ENCODE results near the gene LIPC.

LIPC gene

DNA sequence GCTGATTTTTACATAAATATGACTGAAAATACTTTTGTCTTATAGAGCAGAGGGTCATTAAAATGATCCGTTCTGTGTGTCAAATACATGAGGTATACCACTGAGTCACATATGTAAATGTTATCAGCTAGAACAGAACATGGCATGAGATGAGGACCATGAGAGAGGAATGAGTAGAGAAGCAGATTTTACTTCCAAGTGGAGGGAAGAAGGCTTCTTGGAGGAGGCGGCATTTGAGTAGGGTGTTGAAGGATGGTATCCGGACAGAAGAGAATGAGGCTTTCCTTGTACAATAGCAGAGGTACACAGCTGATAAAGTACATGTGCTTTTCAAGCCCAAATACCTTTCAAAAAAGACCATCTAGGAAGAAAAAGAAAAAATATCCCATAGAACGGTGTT, 4.8 kb downstream of the LIPC start:
- no peak for DNase-seq (ENCODE audit: low spot score)

GRCh38 chr15:58437531-58438105, 5.8 kb downstream of the LIPC start:
- no peak for DNase-seq (ENCODE audit: low spot score)

GRCh38 chr15:58438111-58438510, 6.3 kb downstream of the LIPC start:
- DNase-seq (ENCODE audit: low spot score) = no peak

DNA sequence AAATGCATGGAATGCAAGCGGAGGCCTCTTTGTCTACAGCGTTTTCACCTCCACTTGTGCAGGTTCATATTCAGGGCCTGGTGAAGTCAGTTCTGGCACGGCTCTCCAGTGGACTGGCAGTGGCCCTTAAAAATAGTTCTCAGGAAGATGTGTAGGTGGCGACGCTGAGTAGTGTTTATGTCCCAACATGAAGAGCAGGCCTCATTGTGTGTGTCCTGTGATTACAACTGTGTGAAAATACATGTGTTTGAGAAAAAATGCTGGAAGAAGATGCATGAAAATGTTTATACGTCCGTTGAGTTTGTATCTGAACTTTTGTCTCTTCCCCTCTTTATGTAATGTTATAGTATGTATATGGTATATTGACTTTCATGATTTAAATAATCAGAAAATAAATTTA, 7.2 kb downstream of the LIPC start:
- no peak for DNase-seq (ENCODE audit: low spot score)

GRCh38 chr15:58440158-58440910, 8.5 kb downstream of the LIPC start:
- peak; percentile 25 for DNase-seq (ENCODE audit: low spot score)

DNA sequence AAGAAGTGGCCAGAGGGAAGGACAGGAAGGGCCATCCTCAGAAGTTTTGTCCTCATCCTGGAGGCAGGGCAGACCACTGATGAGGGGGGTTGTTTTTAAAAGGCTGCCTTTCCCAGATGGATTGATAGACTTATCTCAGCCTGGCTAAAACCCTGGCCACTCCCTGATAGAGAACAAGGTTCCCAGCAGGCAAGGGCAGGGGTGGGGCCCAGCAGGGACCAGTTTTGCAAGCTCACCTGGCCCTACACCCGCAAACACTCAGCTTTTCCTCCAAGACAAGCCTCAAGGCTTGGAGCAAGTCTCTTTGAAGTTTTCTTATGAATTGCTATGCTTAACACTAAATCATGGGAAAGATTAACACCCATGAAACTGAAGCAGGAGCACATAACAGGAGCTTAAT, 9.1 kb downstream of the LIPC start:
- DNase-seq (ENCODE audit: low spot score) = no peak

GRCh38 chr15:58441376-58442070, 9.7 kb downstream of the LIPC start:
- no peak for DNase-seq (ENCODE audit: low spot score)

GRCh38 chr15:58442122-58442521, 10.3 kb downstream of the LIPC start:
- DNase-seq (ENCODE audit: low spot score) = no peak

DNA sequence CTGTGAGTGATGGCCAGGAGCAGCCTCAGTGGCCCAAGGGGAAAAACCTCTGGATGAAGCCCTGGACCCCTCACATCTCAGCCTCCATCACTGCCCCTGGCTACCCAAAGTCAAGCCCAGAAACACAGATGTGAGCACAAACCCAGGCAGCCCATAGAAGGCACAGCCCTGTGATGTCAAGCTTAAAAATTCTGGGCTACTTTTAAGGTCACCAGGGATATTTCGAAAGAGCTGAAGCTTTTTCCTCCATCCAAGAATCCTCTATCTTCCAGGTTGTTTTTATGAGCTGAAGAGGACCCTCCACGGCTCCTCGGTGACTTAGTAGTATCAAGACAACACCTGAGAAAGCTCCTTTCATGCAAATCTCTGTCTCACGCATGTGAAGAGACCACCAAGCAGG, 11.5 kb downstream of the LIPC start:
- no peak for DNase-seq (ENCODE audit: low spot score)

- DNase-seq (ENCODE audit: low spot score) = no peak
These were observed 12.3 kb downstream of the LIPC start for GRCh38 chr15:58444056-58444455.

- DNase-seq (ENCODE audit: low spot score) = no peak
These were observed 13.0 kb downstream of the LIPC start for GRCh38 chr15:58444658-58445332.

DNA sequence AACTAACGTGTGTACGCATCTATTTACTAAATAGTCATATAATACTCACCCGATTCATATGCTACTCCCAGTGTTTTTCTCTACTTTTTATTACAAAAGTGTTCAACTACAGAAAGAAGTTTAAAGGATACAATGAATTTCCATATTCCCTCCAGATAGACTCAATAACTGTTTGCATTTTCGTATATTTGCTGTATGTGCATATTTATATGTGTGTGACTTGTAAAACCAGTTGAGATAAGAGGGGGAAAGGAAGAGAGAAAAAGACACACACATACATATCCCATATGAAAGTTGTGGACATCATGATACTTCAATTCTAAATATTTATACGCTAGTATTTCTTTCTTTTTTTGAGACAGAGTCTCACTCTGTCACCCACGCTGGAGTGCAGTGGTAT, 14.1 kb downstream of the LIPC start:
- no peak for DNase-seq (ENCODE audit: low spot score)

DNA sequence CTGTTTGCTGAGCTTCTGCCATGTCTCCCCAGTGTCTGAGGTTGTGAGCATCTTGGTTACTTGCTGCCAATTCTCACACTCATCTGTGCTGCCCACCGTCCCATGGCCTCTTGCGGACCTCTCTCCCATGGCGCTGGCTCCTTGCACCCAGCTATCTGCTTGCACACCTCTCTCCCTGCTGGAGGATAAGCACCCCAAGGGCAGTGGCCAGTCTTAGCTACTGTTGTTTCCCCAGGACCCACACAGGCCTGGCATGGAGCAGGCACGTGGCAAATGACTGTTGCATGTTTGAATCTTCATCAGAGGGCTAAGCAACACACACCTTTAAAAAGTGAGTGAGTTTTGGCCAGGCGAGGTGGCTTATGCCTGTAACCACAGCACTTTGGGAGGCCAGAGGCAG, 14.7 kb downstream of the LIPC start:
- no peak for DNase-seq (ENCODE audit: low spot score)

DNA sequence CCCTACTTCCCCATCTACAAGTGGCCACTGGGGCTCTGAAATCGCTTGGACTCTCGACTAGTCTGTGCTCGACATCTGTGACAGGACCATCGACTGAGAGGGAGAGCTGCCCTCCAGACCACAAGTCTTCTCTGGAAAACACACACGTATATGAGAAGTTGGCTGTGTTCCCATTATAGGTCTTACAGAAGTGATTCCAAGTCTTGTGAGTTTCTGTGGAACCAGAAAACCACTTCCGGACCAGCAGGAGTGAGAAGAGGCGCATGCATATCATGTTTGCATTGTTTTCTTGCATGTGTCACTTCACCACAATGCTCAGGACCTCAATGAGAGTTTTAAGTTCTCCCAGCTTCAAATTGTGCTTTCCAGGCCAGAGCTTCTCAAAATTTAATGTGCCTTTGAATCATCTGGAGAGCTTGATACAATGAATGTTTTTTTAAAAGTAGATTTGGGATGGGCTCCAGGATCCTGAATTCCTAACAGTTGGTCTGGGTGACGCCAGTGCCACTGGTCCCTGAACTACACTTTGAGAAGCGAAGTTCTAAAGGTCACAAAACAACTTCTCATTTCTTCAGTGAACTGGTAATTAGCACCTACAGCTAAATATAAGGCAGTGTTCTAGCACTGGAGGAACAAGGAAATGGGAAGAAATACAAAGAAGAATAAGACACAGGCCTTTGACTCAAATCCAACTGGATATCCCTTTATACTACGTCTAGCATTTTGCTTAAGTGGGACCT, 15.7 kb downstream of the LIPC start:
- DNase-seq (ENCODE audit: low spot score) = peak; percentile 25

- no peak for DNase-seq (ENCODE audit: low spot score)
These were observed 16.5 kb downstream of the LIPC start for GRCh38 chr15:58448331-58448730.

DNA sequence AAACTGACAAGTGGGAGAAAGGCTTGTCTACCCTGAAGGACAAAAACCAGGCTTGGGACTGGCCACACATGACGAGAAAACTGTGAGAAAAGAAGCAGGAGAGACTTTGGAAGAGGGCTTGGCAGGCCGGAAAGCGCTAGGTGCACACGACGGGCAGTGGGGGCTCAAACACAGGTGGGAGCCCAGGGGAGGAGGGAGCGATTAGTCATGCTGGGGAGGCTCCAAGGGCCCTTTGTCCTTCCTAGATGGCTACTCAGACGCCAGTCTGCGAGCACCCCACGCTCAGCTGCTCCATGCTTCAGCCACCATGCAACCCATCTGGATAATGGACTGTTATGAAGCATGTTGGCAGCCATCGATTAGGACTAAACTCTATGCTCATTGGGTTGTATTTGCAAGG, 17.1 kb downstream of the LIPC start:
- DNase-seq (ENCODE audit: low spot score) = no peak

DNA sequence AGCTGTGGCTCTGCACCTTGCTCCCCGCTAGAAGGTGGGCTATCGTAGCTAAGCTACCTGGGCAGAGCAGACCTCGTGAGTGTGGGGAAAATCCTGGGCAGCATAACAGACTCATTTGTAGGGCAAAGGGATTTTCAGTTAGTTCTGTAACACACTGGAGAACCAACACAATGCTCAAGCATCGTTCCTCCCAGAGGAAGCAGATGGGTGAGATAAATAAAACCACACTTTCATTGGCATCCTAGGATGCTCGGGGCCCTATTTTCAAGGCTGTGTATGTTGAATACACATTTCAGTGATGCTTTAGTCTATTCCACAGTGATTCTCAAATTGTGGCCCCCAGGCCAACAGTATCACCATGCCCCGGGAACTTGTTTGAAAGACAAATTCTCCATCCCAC, 20.0 kb downstream of the LIPC start:
- DNase-seq (ENCODE audit: low spot score) = no peak

GRCh38 chr15:58452775-58453174, 21.0 kb downstream of the LIPC start:
- no peak for DNase-seq (ENCODE audit: low spot score)

- no peak for DNase-seq (ENCODE audit: low spot score)
These were observed 22.4 kb downstream of the LIPC start for GRCh38 chr15:58453931-58454793.

DNA sequence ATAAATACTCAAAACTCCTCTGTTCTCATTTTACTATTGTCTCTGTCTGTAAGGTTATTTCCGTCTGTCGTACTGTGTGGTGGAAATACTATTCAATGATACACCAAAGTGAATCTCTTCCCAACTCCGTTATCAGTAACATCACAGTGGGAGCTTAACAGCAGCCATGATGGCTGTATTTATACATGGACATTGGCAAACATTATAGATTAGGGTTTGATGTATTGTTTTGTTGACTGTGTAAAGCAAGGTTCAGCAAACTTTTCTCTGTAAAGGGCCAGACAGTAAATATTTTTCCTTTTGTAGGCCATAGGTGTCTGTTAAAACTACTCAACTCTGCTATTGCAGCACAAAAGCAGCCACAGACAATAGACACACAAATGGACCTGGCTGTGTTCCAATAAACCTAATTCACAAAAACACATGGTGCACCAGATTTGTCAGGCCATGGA, 23.2 kb downstream of the LIPC start:
- no peak for DNase-seq (ENCODE audit: low spot score)

GRCh38 chr15:58457466-58457965, 25.7 kb downstream of the LIPC start:
- DNase-seq (ENCODE audit: low spot score) = no peak
